SK-N-MC (cell line): ENCODE results near the gene FGF19.

Experiments used
- EZH2 ChIP-seq: fragments of 200-600 bp; sonication (generic); IDR thresholded peaks from one replicate; pipeline ENCODE4 v1.6.1; 2017; ENCODE audit warnings: antibody characterized with exemption
- FOXP2 ChIP-seq: optimal IDR thresholded peaks from 2 replicates; pipeline ENCODE3; 2011; ENCODE audit warnings: mild to moderate bottlenecking, moderate library complexity; ENCODE audit not compliant: insufficient read depth; ENCODE audit errors: extremely low read length, control extremely low read depth
- POLR2AphosphoS5 ChIP-seq: IDR thresholded peaks from 2 replicates; pipeline ENCODE4 v1.6.1; 2012; ENCODE audit warnings: mild to moderate bottlenecking, low read depth, low read length, borderline replicate concordance

GRCh38 chr11:69704508-69705253 is 859 bp upstream of the FGF19 start:
- no peak for TF ChIP-seq POLR2AphosphoS5
- TF ChIP-seq EZH2: no peak
- TF ChIP-seq FOXP2: no peak
